Tibial nerve (tissue), 4 donors: Measurements from ENCODE around the gene LHFPL3.

Experiments used
- CTCF ChIP-seq, 5 experiments: fragments of 200-600 bp in 3 of 5; fragments of 450-650 bp in 2 of 5; sonication (generic) in 3 of 5; IDR thresholded peaks; one replicate each; pipeline ENCODE4 v1.5.1; 2016 to 2019; ENCODE audit warnings: antibody characterized with exemption in 5 of 5, mild to moderate bottlenecking in 3 of 5, moderate library complexity in 2 of 5
- EP300 ChIP-seq, 2 donors: sonication (generic); formaldehyde crosslinking; IDR thresholded peaks; one replicate each; pipeline ENCODE4 v1.6.1; 2017; ENCODE audit warnings: antibody characterized with exemption in 2 of 2, mild to moderate bottlenecking in 1 of 2

GRCh38 chr7:104809906-104810305 is 481.5 kb downstream of the LHFPL3 start:
- TF ChIP-seq EP300 (IDR thresholded peaks at IDR 0.05) (no peak), CTCF (IDR thresholded peaks at IDR 0.05) (no peak)
